Epithelial cell of proximal tubule (primary cell): ENCODE measurements around the gene FOXR1. TPM values are rescaled to one million over a fixed set of nuclear protein-coding genes. Genes with fewer than 3 reads are reported as not detected.
A peak's percentile ranks its signal among the peaks of the same experiment; 100 is the strongest.
"Not testable (repeated sequence)": the region's sequence is repeated elsewhere in the genome, so short reads cannot be mapped to it uniquely, and the experiment has no call there.

ENCODE experiments used
- DNase-seq: peaks from one replicate; pipeline ENCODE4 v3.0.0-alpha.2; 2011; ENCODE audit warnings: low read depth
- H3K4me3 ChIP-seq: 2 replicates; pipeline ENCODE4 v1.5.1; 2011; ENCODE audit warnings: low read depth, mild to moderate bottlenecking, low read length
- CTCF ChIP-seq: conservative IDR thresholded peaks from 2 replicates; pipeline ENCODE4 v1.5.1; 2012; ENCODE audit warnings: low read depth, mild to moderate bottlenecking, low read length
- total RNA-seq: library from RNA; depleted of rRNA; stranded (reverse); fragments of >200 nt; gene quantifications from 2 replicates; pipeline ENCODE4 v1.2.3, GENCODE V29; 2015

The FOXR1 gene
- total RNA-seq, 1 donor from 2014 or later, result not detected

GRCh38 chr11:118980191-118980881, 8.8 kb downstream of the FOXR1 start:
- H3K4me3 ChIP-seq, result no peak overlapping the region
- TF ChIP-seq CTCF, result no peak
- no peak for DNase-seq

- H3K4me3 ChIP-seq, DNase-seq: not testable (repeated sequence)
Observed at GRCh38 chr11:118984337-118984736, 12.8 kb downstream of the FOXR1 start.

DNA sequence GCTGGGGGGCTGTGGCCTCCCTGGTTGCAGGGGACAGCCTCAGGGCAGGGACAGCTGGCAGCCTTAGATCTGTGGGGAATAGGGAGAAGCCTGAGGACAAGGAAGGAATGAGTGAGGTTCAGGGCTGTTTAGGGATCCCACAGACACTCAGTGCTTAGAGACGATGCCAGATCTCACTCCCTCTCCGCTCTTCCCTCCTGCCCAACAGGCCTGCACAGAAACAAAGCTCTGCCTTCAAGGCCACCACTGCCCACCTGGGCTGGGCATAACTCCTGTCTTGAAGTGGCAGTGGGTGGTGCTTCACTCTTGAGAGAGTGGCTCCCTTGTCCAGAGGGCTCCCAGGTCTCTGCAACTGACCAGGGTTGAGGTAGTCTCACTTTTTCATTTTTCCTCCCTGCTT, 13.3 kb downstream of the FOXR1 start:
- TF ChIP-seq CTCF, result no peak

DNA sequence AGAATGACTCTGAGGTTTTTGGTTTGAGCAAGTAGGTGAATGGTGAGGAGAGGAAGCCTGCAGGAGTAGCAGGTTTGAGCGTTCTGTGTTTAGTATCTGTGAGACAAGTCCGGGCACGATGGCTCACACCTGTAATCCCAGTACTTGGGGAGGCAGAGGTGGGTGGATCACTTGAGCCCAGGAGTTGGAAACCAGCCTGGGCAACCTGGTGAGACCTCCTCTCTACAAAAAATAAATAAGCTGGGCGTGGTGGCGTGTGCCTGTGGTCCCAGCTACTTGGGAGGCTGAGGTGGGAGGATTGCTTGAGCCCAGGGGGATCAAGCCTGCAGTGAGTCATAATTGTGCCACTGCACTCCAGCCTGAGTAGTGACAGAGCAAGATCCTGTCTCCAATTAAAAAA, 16.7 kb downstream of the FOXR1 start:
- no peak for TF ChIP-seq CTCF
- DNase-seq, result no peak

More for the DNA sequence above, 13.3 kb downstream of the FOXR1 start:
- DNase-seq, result no peak
- H3K4me3 ChIP-seq, result no peak overlapping the region

DNA sequence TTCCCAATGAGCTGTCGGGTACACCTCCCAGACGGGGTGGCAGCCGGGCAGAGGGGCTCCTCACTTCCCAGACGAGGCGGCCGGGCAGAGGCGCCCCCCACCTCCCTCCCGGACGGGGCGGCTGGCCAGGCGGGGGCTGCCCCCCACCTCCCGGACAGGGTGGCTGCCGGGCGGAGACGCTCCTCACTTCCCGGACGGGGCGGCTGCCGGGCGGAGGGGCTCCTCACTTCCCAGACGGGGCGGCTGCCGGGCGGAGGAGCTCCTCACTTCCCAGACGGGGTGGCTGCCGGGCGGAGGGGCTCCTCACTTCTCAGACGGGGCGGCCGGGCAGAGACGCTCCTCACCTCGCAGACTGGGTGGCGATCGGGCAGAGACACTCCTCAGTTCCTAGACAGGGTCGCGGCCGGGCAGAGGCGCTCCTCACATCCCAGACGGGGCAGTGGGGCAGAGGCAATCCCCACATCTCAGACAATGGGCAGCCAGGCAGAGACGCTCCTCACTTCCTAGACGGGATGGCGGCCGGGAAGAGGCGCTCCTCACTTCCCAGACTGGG, 20.0 kb downstream of the FOXR1 start:
- not testable (repeated sequence) for DNase-seq, H3K4me3 ChIP-seq

More for the DNA sequence above, 16.7 kb downstream of the FOXR1 start:
- H3K4me3 ChIP-seq, result no peak overlapping the region

- TF ChIP-seq CTCF, result no peak
- DNase-seq, result no peak
- H3K4me3 ChIP-seq, result peak overlapping the region; percentile 91
Observed at GRCh38 chr11:118996926-118997626, 25.5 kb downstream of the FOXR1 start.

DNA sequence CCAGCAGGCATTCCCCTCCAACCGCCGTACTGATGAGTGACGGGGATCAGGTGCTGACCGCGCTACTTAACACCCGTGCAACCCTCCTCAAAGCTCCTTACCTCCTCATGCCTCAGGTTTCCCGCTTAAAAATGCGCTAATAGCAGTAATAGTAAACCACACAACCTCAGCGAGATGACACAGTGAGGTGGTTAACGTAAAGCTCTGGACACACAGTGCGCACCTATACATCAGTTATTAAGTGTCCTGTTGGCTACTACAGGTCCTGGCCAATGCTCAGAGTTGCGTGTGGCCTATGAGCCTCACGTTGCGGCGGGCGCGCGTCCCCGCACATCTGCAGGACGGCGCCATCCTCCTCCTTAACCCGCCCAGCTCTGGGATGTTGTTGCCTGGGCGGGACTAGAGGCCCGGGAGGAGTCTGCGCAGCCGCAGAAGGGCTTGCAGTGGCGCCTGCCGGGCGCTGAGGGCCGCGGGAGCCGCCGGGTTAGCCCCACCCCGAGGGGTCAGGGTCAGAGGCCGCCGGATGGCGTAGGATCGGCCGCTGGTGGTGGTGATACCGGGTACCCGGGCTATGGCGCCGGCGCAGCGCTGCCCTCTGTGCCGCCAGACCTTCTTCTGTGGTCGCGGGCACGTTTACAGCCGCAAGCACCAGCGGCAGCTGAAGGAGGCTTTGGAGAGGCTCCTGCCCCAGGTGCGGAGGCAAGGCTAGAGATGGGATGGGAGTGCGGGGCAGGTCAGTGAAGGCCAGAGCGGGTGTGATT, 26.2 kb downstream of the FOXR1 start, which contains the start of gene CENATAC:
Gene CENATAC, plus strand, starts transcription at position 512 of the 761 bp plus-strand sequence. Its CDS starts 60 bp downstream, at position 572.
- TF ChIP-seq CTCF, result peak; percentile 5
- H3K4me3 ChIP-seq, result peak within 1 kb of the TSS; percentile 91
- DNase-seq, result no peak
